ENCODE measurements around the gene RETNLB. TPM values are rescaled to one million over a fixed set of nuclear protein-coding genes. Genes with fewer than 3 reads are reported as not detected.

The RETNLB gene
- total RNA-seq, 1 donor from 2014 or later, result not detected

- no peak overlapping the region for H3K4me3 ChIP-seq (ENCODE audit: low read depth, low read length)
- DNase-seq (ENCODE audit: low read depth), result no peak
- no peak for TF ChIP-seq CTCF (conservative IDR thresholded peaks at IDR 0.05; ENCODE audit: low read depth, low read length)
Measured at GRCh38 chr3:108728105-108728504, 29.1 kb downstream of the RETNLB start.

GRCh38 chr3:108724101-108724500, 33.1 kb downstream of the RETNLB start:
- DNase-seq (ENCODE audit: low read depth), result no peak
- H3K4me3 ChIP-seq (ENCODE audit: low read depth, low read length), result no peak overlapping the region
- no peak for TF ChIP-seq CTCF (conservative IDR thresholded peaks at IDR 0.05; ENCODE audit: low read depth, low read length)

- no peak overlapping the region for H3K4me3 ChIP-seq (ENCODE audit: low read depth, low read length)
- DNase-seq (ENCODE audit: low read depth), result no peak
- no peak for TF ChIP-seq CTCF (conservative IDR thresholded peaks at IDR 0.05; ENCODE audit: low read depth, low read length)
Measured at GRCh38 chr3:108722724-108723123, 34.5 kb downstream of the RETNLB start.

- no peak overlapping the region for H3K4me3 ChIP-seq (ENCODE audit: low read depth, low read length)
- DNase-seq (ENCODE audit: low read depth), result no peak
- TF ChIP-seq CTCF (conservative IDR thresholded peaks at IDR 0.05; ENCODE audit: low read depth, low read length), result no peak
Measured at GRCh38 chr3:108719178-108719806, 37.9 kb downstream of the RETNLB start.

GRCh38 chr3:108718454-108718853, 38.8 kb downstream of the RETNLB start:
- no peak for DNase-seq (ENCODE audit: low read depth)
- H3K4me3 ChIP-seq (ENCODE audit: low read depth, low read length), result no peak overlapping the region
- TF ChIP-seq CTCF (conservative IDR thresholded peaks at IDR 0.05; ENCODE audit: low read depth, low read length), result no peak

- H3K4me3 ChIP-seq (ENCODE audit: low read depth, low read length), result no peak overlapping the region
- no peak for TF ChIP-seq CTCF (conservative IDR thresholded peaks at IDR 0.05; ENCODE audit: low read depth, low read length)
- DNase-seq (ENCODE audit: low read depth), result no peak
Measured at GRCh38 chr3:108713816-108714215, 43.4 kb downstream of the RETNLB start.

- TF ChIP-seq CTCF (conservative IDR thresholded peaks at IDR 0.05; ENCODE audit: low read depth, low read length), result no peak
- DNase-seq (ENCODE audit: low read depth), result no peak
- H3K4me3 ChIP-seq (ENCODE audit: low read depth, low read length), result no peak overlapping the region
Measured at GRCh38 chr3:108713009-108713516, 44.1 kb downstream of the RETNLB start.

All from epithelial cell of proximal tubule (primary cell).